ENCODE measurements around the gene CENPX. TPM values are rescaled to one million over a fixed set of nuclear protein-coding genes. Genes with fewer than 3 reads are reported as not detected.

Gene CENPX
- total and polyA plus RNA-seq, 2 of the 13 experiments (the other 11 are each of a cell fraction or from before 2014, with no cell fraction given): 92.7 to 170 TPM

- TF ChIP-seq ZNF614 (CRISPR knock-in tag; IDR thresholded peaks at IDR 0.05; ENCODE audit: borderline replicate concordance) (no peak), BRCA1 (CRISPR knock-in tag; IDR thresholded peaks at IDR 0.05) (peak; percentile 71; the same call in 1 of the 2 replicates), GZF1 (CRISPR knock-in tag; IDR thresholded peaks at IDR 0.05) (no peak), MLXIP (CRISPR knock-in tag; IDR thresholded peaks at IDR 0.05; ENCODE audit: borderline replicate concordance) (no peak), MXD3 (CRISPR knock-in tag; IDR thresholded peaks at IDR 0.05) (no peak), SP1 (IDR thresholded peaks at IDR 0.05) (no peak), SP1 (CRISPR knock-in tag; IDR thresholded peaks at IDR 0.05) (no peak), ZFP37 (CRISPR knock-in tag; IDR thresholded peaks at IDR 0.05; ENCODE audit: borderline replicate concordance) (0 out of 2 replicates have a peak, but pooled peaks have one; percentile 65), ZSCAN22 (CRISPR knock-in tag; IDR thresholded peaks at IDR 0.05) (no peak), ZNF558 (CRISPR knock-in tag; IDR thresholded peaks at IDR 0.05; ENCODE audit: borderline replicate concordance) (peak; percentile 95; the same call in 1 of the 2 replicates), HHEX (CRISPR knock-in tag; IDR thresholded peaks at IDR 0.05) (no peak), JUN (CRISPR knock-in tag; IDR thresholded peaks at IDR 0.05) (no peak), NFE2L2 (IDR thresholded peaks at IDR 0.05; ENCODE audit: low read length) (no peak), ZBTB46 (CRISPR knock-in tag; IDR thresholded peaks at IDR 0.05; ENCODE audit: borderline replicate concordance) (no peak), JDP2 (CRISPR knock-in tag; IDR thresholded peaks at IDR 0.05; ENCODE audit: borderline replicate concordance) (no peak), ZNF296 (CRISPR knock-in tag; conservative IDR thresholded peaks at IDR 0.05) (0 out of 2 replicates have a peak, but pooled peaks have one; percentile 23), ZFYVE20 (CRISPR knock-in tag; IDR thresholded peaks at IDR 0.05; ENCODE audit: borderline replicate concordance, low read depth) (no peak), ZNF550 (CRISPR knock-in tag; IDR thresholded peaks at IDR 0.05; ENCODE audit: borderline replicate concordance) (no peak), NFRKB (IDR thresholded peaks at IDR 0.05) (no peak)
- TF ChIP-seq, protein P1, sequence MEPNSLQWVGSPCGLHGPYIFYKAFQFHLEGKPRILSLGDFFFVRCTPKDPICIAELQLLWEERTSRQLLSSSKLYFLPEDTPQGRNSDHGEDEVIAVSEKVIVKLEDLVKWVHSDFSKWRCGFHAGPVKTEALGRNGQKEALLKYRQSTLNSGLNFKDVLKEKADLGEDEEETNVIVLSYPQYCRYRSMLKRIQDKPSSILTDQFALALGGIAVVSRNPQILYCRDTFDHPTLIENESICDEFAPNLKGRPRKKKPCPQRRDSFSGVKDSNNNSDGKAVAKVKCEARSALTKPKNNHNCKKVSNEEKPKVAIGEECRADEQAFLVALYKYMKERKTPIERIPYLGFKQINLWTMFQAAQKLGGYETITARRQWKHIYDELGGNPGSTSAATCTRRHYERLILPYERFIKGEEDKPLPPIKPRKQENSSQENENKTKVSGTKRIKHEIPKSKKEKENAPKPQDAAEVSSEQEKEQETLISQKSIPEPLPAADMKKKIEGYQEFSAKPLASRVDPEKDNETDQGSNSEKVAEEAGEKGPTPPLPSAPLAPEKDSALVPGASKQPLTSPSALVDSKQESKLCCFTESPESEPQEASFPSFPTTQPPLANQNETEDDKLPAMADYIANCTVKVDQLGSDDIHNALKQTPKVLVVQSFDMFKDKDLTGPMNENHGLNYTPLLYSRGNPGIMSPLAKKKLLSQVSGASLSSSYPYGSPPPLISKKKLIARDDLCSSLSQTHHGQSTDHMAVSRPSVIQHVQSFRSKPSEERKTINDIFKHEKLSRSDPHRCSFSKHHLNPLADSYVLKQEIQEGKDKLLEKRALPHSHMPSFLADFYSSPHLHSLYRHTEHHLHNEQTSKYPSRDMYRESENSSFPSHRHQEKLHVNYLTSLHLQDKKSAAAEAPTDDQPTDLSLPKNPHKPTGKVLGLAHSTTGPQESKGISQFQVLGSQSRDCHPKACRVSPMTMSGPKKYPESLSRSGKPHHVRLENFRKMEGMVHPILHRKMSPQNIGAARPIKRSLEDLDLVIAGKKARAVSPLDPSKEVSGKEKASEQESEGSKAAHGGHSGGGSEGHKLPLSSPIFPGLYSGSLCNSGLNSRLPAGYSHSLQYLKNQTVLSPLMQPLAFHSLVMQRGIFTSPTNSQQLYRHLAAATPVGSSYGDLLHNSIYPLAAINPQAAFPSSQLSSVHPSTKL (CRISPR knock-in tag; IDR thresholded peaks at IDR 0.05): peak; percentile 15; the same call in 1 of the 2 replicates
- TF ChIP-seq, protein P2, sequence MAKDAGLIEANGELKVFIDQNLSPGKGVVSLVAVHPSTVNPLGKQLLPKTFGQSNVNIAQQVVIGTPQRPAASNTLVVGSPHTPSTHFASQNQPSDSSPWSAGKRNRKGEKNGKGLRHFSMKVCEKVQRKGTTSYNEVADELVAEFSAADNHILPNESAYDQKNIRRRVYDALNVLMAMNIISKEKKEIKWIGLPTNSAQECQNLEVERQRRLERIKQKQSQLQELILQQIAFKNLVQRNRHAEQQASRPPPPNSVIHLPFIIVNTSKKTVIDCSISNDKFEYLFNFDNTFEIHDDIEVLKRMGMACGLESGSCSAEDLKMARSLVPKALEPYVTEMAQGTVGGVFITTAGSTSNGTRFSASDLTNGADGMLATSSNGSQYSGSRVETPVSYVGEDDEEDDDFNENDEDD (CRISPR knock-in tag; IDR thresholded peaks at IDR 0.05; ENCODE audit: borderline replicate concordance): peak; percentile 88; the same call in 1 of the 2 replicates
These were observed 23.1 kb downstream of the CENPX start (continued) for GRCh38 chr17:81999587-81999975.

Data from HepG2 (cell line).